Erythroblast (primary cell): ENCODE results near the gene LEPROT.
"Not testable (repeated sequence)": the region's sequence is repeated elsewhere in the genome, so short reads cannot be mapped to it uniquely, and the experiment has no call there.

ENCODE experiments used
- DNase-seq, 2 experiments: peaks; one replicate each; lab custom pipeline; 2025; lab: John Stamatoyannopoulos, UW
- GATA1 ChIP-seq: IDR thresholded peaks from 2 replicates; pipeline ENCODE4 v1.6.1; 2011; ENCODE audit warnings: low read depth, mild to moderate bottlenecking, control low read depth, low read length, moderate library complexity
- POLR2A ChIP-seq: IDR thresholded peaks from 2 replicates; pipeline ENCODE4 v1.6.1; 2011; ENCODE audit warnings: mild to moderate bottlenecking, low read length

The LEPROT gene

GRCh38 chr1:65420590-65421350 is at the start of gene LEPROT, which contains the start of gene LEPR:
LEPROT (plus strand) TSS chr1:65420668; CDS start chr1:65420725, 57 bp downstream.
LEPR (plus strand) TSS chr1:65420668; CDS start chr1:65565566, 144,898 bp downstream.
- TF ChIP-seq POLR2A (peak; percentile 83), GATA1 (no peak)
- no peak for DNase-seq

- no peak for TF ChIP-seq POLR2A
- no peak for TF ChIP-seq GATA1
- DNase-seq: no peak
Measured at GRCh38 chr1:65371544-65371943, 48.9 kb upstream of the LEPROT start.

- peak; percentile 48 to 69 for DNase-seq
- TF ChIP-seq GATA1 (no peak), POLR2A (no peak)
Measured at GRCh38 chr1:65372557-65372956, 47.9 kb upstream of the LEPROT start.

- DNase-seq: peak in 1 of 2 experiments; percentile 28
- TF ChIP-seq GATA1 (no peak), POLR2A (no peak)
Measured at GRCh38 chr1:65377496-65378246, 42.8 kb upstream of the LEPROT start.

- TF ChIP-seq POLR2A (no peak), GATA1 (no peak)
- DNase-seq: peak; percentile 66 to 84
Measured at GRCh38 chr1:65378247-65378946, 42.1 kb upstream of the LEPROT start.

GRCh38 chr1:65384426-65384825 is 36.0 kb upstream of the LEPROT start:
- DNase-seq: not testable (repeated sequence)

- TF ChIP-seq GATA1: no peak
- no peak for TF ChIP-seq POLR2A
- DNase-seq: no peak
Measured at GRCh38 chr1:65386439-65386838, 34.0 kb upstream of the LEPROT start.

- no peak for DNase-seq
- no peak for TF ChIP-seq GATA1
- TF ChIP-seq POLR2A: no peak
Measured at GRCh38 chr1:65387821-65388220, 32.6 kb upstream of the LEPROT start.

GRCh38 chr1:65388908-65389695 is 31.4 kb upstream of the LEPROT start:
- TF ChIP-seq POLR2A (no peak), GATA1 (no peak)
- no peak for DNase-seq

GRCh38 chr1:65392497-65392896 is 28.0 kb upstream of the LEPROT start:
- no peak for TF ChIP-seq POLR2A
- no peak for TF ChIP-seq GATA1
- DNase-seq: no peak

GRCh38 chr1:65393347-65393746 is 27.1 kb upstream of the LEPROT start:
- TF ChIP-seq GATA1: no peak

GRCh38 chr1:65393928-65394327 is 26.5 kb upstream of the LEPROT start:
- TF ChIP-seq POLR2A: no peak
- no peak for TF ChIP-seq GATA1
- no peak for DNase-seq

More at GRCh38 chr1:65393347-65393746, 27.1 kb upstream of the LEPROT start:
- DNase-seq: no peak
